ENCODE data around the gene MTCL3.

- TF ChIP-seq CTCF (IDR thresholded peaks at IDR 0.05): no peak
- TF ChIP-seq POLR2A (IDR thresholded peaks at IDR 0.05): no peak
Measured at GRCh38 chr6:127475823-127476176, 43.3 kb downstream of the MTCL3 start.

Measured in lower leg skin (tissue), 3 donors.